SH-SY5Y (cell line): ENCODE measurements around the gene NIFK.

Experiments used
- GATA2 ChIP-seq: IDR thresholded peaks from 2 replicates; pipeline ENCODE4 v1.6.1; 2011; ENCODE audit warnings: mild to moderate bottlenecking, low read depth, low read length
- GATA3 ChIP-seq: IDR thresholded peaks from 2 replicates; pipeline ENCODE4 v1.6.1; 2011; ENCODE audit warnings: low read depth, mild to moderate bottlenecking, low read length, moderate library complexity

DNA sequence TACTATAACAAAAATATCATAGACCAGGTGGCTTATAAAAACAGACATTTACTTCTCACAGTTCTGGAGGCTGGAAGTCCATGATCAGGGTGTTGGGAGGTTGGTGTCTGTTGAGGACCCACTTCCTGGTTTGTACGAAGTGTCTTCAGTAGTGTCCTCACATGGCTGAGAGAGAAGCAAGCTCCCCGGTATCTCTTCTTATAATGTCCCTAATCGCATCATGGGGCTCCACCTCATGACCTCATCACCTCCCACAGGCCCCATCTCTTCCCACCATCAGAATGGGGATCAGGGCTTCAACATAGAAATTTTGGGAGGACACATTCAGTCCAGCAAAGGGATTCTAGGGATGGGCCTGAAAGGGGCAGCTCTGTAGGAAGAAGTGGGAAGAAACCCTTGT lies 4.8 kb upstream of the NIFK start:
- TF ChIP-seq GATA3 (no peak), GATA2 (no peak)
